HCT116 (cell line): ENCODE measurements around the gene EPHB4. TPM values are rescaled to one million over a fixed set of nuclear protein-coding genes. Genes with fewer than 3 reads are reported as not detected.

Source experiments
- ATAC-seq: fragments of 200-7000 bp; cut with Tn5 transposase; 2 replicates; pipeline ENCODE4 v1.9.1; 2020; ENCODE audit warnings: mild to moderate bottlenecking, moderate library complexity
- BruUV-seq: library from RNA; stranded (reverse); fragments of 400-500 nt; replicated peaks from 2 replicates; lab custom pipeline; 2021; lab: Mats Ljungman, UMichigan
- CTCF ChIA-PET: fragments of 300-600 bp; sonication (Branson Sonifier 250); formaldehyde crosslinking; loops from one replicate; lab custom pipeline; 2021; ENCODE audit warnings: antibody characterized with exemption; lab: Charles Lee
- POLR2A ChIA-PET: fragments of 300-600, 350-600 bp; sonication (Branson Sonifier 250); formaldehyde crosslinking; loops from one replicate; lab custom pipeline; 2021; ENCODE audit warnings: antibody characterized with exemption; lab: Charles Lee
- RAD21 ChIA-PET, 2 experiments: fragments of 300-600 bp; sonication (Branson Sonifier 250); formaldehyde crosslinking; loops; one replicate each; lab custom pipeline; 2023; ENCODE audit warnings: low total read pairs in 2 of 2; ENCODE audit not compliant: uncharacterized antibody in 2 of 2, unreplicated experiment in 2 of 2, low non-redundant PET in 1 of 2; lab: Charles Lee
- DNase-seq: peaks from one replicate; pipeline ENCODE4 v3.0.0-alpha.2; 2010; ENCODE audit warnings: low read depth, low spot score
- H2AFZ ChIP-seq: fragments of 200-600 bp; shearing (Covaris generic), sonication (generic); 2 replicates; pipeline ENCODE4 v1.6.1; 2017; ENCODE audit warnings: low read depth, mixed run types, mixed read lengths, antibody characterized with exemption, low read length; ENCODE audit not compliant: poor library complexity, severe bottlenecking
- H3K27ac ChIP-seq: 2 replicates; pipeline ENCODE4 v1.5.1; 2012; ENCODE audit warnings: low read depth, low read length
- H3K27me3 ChIP-seq: fragments of 200-600 bp; sonication (generic); 2 replicates; pipeline ENCODE4 v1.6.1; 2016; ENCODE audit warnings: mixed run types, low read length, mixed read lengths; ENCODE audit not compliant: insufficient read depth
- H3K36me3 ChIP-seq, 2 experiments: fragments of 200-500 bp in 1 of 2; fragments of 200-600 bp in 1 of 2; sonication (Bioruptor generic) in 1 of 2; sonication (generic) in 1 of 2; 2 replicates each; pipeline versions ENCODE4 v1.5.1 to v1.6.1; 2014 to 2016; ENCODE audit warnings: low read length in 2 of 2, inconsistent platforms in 1 of 2, mixed read lengths in 1 of 2, mixed run types in 1 of 2; ENCODE audit not compliant: insufficient read depth in 2 of 2, control insufficient read depth in 1 of 2
- H3K4me1 ChIP-seq, 2 experiments: fragments of 200-600 bp in 1 of 2; sonication (generic) in 1 of 2; 2 replicates each; pipeline versions ENCODE4 v1.5.1 to v1.6.1; 2012 to 2017; ENCODE audit warnings: low read length in 2 of 2, inconsistent platforms in 1 of 2, mild to moderate bottlenecking in 1 of 2, mixed read lengths in 1 of 2, mixed run types in 1 of 2, moderate library complexity in 1 of 2; ENCODE audit not compliant: insufficient read depth in 2 of 2, control insufficient read depth in 1 of 2
- H3K4me2 ChIP-seq: fragments of 200-600 bp; sonication (generic); 2 replicates; pipeline ENCODE4 v1.6.1; 2017; ENCODE audit warnings: mixed run types, low read length, mixed read lengths
- H3K4me3 ChIP-seq, 2 experiments: fragments of 200-600 bp in 1 of 2; sonication (generic) in 1 of 2; replicated peaks in 1 of 2; 2 replicates each; pipeline ENCODE4 v1.5.1; 2011 to 2016; ENCODE audit warnings: low read length in 2 of 2, control low read depth in 1 of 2, low read depth in 1 of 2, mild to moderate bottlenecking in 1 of 2, mixed read lengths in 1 of 2, mixed run types in 1 of 2
- H3K79me2 ChIP-seq: fragments of 200-600 bp; sonication (generic); 2 replicates; pipeline ENCODE4 v1.6.1; 2017; ENCODE audit warnings: mild to moderate bottlenecking, mixed run types, low read length, moderate library complexity, mixed read lengths; ENCODE audit not compliant: insufficient read depth
- H3K9ac ChIP-seq: fragments of 200-600 bp; sonication (generic); 2 replicates; pipeline ENCODE4 v1.6.1; 2016; ENCODE audit warnings: low read length, mixed read lengths
- H3K9me2 ChIP-seq: fragments of 200-600 bp; sonication (generic), shearing (Covaris generic); 2 replicates; pipeline ENCODE4 v1.6.1; 2017; ENCODE audit warnings: mixed run types, mild to moderate bottlenecking, moderate library complexity; ENCODE audit not compliant: insufficient read depth
- H3K9me3 ChIP-seq, 2 experiments: fragments of 200-500 bp in 1 of 2; fragments of 200-600 bp in 1 of 2; sonication (Bioruptor generic) in 1 of 2; sonication (generic) in 1 of 2; 2 replicates each; pipeline ENCODE4 v1.6.1; 2014 to 2017; ENCODE audit warnings: low read length in 2 of 2, mixed read lengths in 2 of 2, inconsistent platforms in 1 of 2, low read depth in 1 of 2, mild to moderate bottlenecking in 1 of 2, mixed run types in 1 of 2, moderate library complexity in 1 of 2; ENCODE audit not compliant: control insufficient read depth in 1 of 2, insufficient read depth in 1 of 2
- H4K20me1 ChIP-seq: fragments of 200-600 bp; sonication (generic), shearing (Covaris generic); 2 replicates; pipeline ENCODE4 v1.6.1; 2017; ENCODE audit warnings: mixed run types, mild to moderate bottlenecking, moderate library complexity; ENCODE audit not compliant: insufficient read depth
- CEBPB ChIP-seq: IDR thresholded peaks from 2 replicates; pipeline ENCODE4 v1.6.1; 2012; ENCODE audit warnings: low read depth
- CTCF ChIP-seq, 3 experiments: fragments of 200-600 bp in 1 of 3; sonication (generic) in 1 of 3; IDR thresholded peaks in 2 of 3; conservative IDR thresholded peaks in 1 of 3; 2 replicates each; pipeline ENCODE4 v1.5.1; 2012 to 2017; ENCODE audit warnings: low read depth in 2 of 3, low read length in 2 of 3, antibody characterized with exemption in 1 of 3, borderline replicate concordance in 1 of 3, control low read depth in 1 of 3, mild to moderate bottlenecking in 1 of 3, mixed read lengths in 1 of 3, mixed run types in 1 of 3, moderate library complexity in 1 of 3; ENCODE audit not compliant: insufficient read depth in 1 of 3
- EGR1 ChIP-seq: IDR thresholded peaks from 2 replicates; pipeline ENCODE4 v1.6.1; 2012; ENCODE audit warnings: low read depth
- EZH2 ChIP-seq: fragments of 200-600 bp; sonication (generic); IDR thresholded peaks from 2 replicates; pipeline ENCODE4 v1.6.1; 2017; ENCODE audit warnings: antibody characterized with exemption, mixed run types
- POLR2A ChIP-seq: IDR thresholded peaks from 2 replicates; pipeline ENCODE4 v1.7.0; 2011; ENCODE audit warnings: borderline replicate concordance; ENCODE audit not compliant: insufficient read depth, insufficient read length; ENCODE audit errors: extremely low read depth
- RAD21 ChIP-seq: IDR thresholded peaks from 2 replicates; pipeline ENCODE4 v1.6.1; 2012; ENCODE audit warnings: low read depth, mild to moderate bottlenecking
- YY1 ChIP-seq: IDR thresholded peaks from 2 replicates; pipeline ENCODE4 v1.6.1; 2011; ENCODE audit warnings: low read length, low read depth, moderate library complexity, mild to moderate bottlenecking; ENCODE audit not compliant: insufficient replicate concordance; ENCODE audit errors: extremely low read depth
- ZBTB33 ChIP-seq: IDR thresholded peaks from 2 replicates; pipeline ENCODE4 v1.6.1; 2011; ENCODE audit warnings: mild to moderate bottlenecking, low read length, moderate library complexity; ENCODE audit not compliant: insufficient replicate concordance; ENCODE audit errors: extremely low read depth
- ZNF274 ChIP-seq: fragments of 200-500 bp; sonication (Bioruptor generic); IDR thresholded peaks from 2 replicates; pipeline ENCODE4 v1.6.1; 2014; ENCODE audit warnings: mild to moderate bottlenecking, low read depth, low read length, inconsistent platforms
- intact Hi-C: fragments of 100-400 bp; cut with micrococcal nuclease; formaldehyde crosslinking; loops from 2 replicates; pipeline ENCODE4 v1.10.0; 2022
- total RNA-seq: library from RNA; stranded (reverse); gene quantifications from one replicate; pipeline ENCODE4 v1.2.1, GENCODE V29; 2021; ENCODE audit not compliant: unreplicated experiment

Gene EPHB4
- total RNA-seq, 1 experiment from 2014 or later = 61.1 TPM

GRCh38 chr7:100867776-100868485 is 40.6 kb upstream of the EPHB4 start:
- ChIA-PET POLR2A (no interaction called here), CTCF (no interaction called here), RAD21 (no interaction called here)
- Histone ChIP-seq H4K20me1 (no peaks in the 10 kb centered on the region), H3K36me3 (peaks cover 10 to 17% of the 10 kb centered on the region in 2 experiments; a peak in 3 of 4 replicates), H3K79me2 (peaks cover 42% of the 10 kb centered on the region), H3K9me2 (no peaks in the 10 kb centered on the region), H3K27me3 (no peaks in the 10 kb centered on the region), H2AFZ (no peak overlapping the region), H3K27ac (peak overlapping the region; percentile 100), H3K9ac (peak overlapping the region; percentile 99), H3K4me2 (peak overlapping the region; percentile 89), H3K4me1 (peaks cover 25 to 39% of the 10 kb centered on the region in 2 experiments), H3K9me3 (no peaks in the 10 kb centered on the region), H3K4me3 (peak overlapping the region; percentile 90 to 95)
- BruUV-seq = no TSS peak
- ATAC-seq (no peak), DNase-seq (no peak)
- intact Hi-C loops = no loop called here
- TF ChIP-seq EZH2 (no peak), CTCF (IDR thresholded peaks at IDR 0.05 in 2 of 3, conservative IDR thresholded peaks at IDR 0.05 in 1 of 3; ENCODE audit: borderline replicate concordance in 1 of 3, insufficient read depth in 1 of 3, low read depth in 2 of 3, low read length in 2 of 3) (no peak), EGR1 (no peak), YY1 (no peak), ZNF274 (no peak), POLR2A (no peak), ZBTB33 (no peak), RAD21 (no peak), CEBPB (no peak)
